COLO668 (cell line): ENCODE data around the gene KRTAP5-11.
A peak's percentile ranks its signal among the peaks of the same experiment; 100 is the strongest.
"Not testable (repeated sequence)": the region's sequence is repeated elsewhere in the genome, so short reads cannot be mapped to it uniquely, and the experiment has no call there.

Source experiments
- DNase-seq: peaks from one replicate; lab custom pipeline; 2025; ENCODE audit not compliant: unreplicated experiment; lab: John Stamatoyannopoulos, UW

The KRTAP5-11 gene

GRCh38 chr11:71581826-71582225 lies 849 bp downstream of the KRTAP5-11 start:
- DNase-seq = no peak

- DNase-seq = peak; percentile 18
These were observed 2.3 kb downstream of the KRTAP5-11 start for GRCh38 chr11:71580057-71581003.

DNA sequence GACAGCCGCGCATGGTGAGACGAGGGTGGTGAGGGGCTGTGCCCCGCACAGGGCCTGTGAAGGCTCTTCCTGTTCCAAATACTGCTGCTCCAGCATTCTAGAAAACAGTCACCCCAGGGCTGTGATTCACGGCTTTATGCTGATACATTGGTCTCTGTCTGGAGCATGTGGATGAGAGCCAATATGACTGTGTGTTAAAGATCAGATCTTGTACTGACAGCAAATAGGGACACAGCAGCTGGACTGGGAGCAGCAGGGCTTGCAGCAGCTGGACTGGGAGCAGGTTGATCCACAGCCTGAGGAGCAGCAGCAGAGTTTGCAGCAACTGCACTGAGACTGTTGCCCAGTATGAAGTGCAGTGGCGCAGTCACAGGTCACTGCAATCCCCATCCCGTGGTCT lies 3.2 kb downstream of the KRTAP5-11 start:
- not testable (repeated sequence) for DNase-seq

GRCh38 chr11:71577469-71578004 lies 5.1 kb downstream of the KRTAP5-11 start:
- no peak for DNase-seq

DNA sequence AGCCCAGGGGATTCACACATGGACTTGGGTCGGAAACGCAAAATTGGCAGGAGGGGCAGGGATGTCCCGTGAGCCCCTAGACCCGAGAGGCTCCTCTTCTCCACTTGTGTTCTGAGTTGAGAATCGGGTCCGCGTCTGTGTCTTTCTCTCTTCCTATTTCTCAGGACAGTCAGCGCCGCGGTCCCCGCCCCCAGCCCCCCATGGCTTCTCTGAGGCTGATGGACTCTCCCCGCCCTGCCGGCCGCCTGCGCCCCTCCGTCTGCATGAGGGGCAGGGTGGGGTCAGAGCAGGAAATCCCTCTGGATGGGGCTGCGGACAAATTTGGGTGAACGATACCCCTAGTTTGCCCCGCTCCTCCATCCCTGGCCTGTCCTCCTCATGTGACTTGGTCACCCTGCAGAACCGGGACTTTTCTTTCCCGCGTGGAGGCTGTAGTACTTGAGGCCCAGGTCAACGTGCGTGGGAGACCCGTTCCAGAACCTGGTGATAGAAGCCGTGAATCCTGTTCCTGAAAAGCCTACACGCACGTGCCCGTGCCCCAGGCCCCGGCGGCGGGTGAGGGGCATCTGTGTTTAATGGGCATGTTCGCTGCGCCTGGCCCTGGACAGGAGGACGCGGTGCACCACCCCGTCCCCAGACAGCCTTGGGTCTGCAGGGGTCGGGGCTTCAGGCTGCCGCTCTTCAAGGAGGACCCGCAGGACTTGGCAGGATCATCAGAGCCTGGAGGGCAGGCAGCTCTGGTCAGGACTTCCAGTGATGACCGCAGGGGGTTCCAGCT lies 5.8 kb downstream of the KRTAP5-11 start:
- DNase-seq = not testable (repeated sequence)

DNA sequence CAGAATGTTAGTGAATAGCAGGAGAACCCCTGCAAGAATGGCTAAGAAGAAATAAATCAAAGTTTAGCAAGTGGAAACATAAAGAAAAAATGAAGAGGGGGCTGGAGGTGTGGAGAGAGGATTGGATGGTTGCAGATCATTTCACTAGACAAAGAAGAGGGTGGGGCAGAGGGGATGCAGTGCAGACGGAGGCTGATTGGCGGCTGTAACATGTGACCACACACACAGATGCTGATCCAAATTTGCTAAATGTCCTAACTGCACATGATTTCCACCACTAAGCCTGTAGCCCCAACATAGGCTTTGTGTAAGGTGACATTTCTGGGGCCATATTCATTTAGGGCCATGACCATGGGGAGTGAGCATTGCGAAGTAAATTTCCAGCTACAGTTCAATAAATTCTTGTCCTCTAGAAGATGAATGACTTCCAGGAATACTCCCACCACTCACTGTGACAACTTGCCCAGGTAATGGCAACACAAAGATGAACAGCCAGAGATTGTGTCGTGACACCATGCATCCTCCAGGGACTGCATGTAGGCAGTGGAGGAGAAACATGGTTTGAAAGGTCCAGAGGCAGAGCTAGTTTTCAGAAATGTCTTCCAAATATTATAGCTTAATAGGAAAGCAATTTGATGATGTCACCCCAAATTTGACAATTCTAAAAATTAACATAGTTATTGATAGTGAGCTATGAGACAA lies 6.8 kb downstream of the KRTAP5-11 start:
- DNase-seq = no peak

- DNase-seq = no peak
These were observed 8.3 kb downstream of the KRTAP5-11 start for GRCh38 chr11:71574418-71574817.

- DNase-seq = no peak
These were observed 9.9 kb downstream of the KRTAP5-11 start for GRCh38 chr11:71572811-71573210.

DNA sequence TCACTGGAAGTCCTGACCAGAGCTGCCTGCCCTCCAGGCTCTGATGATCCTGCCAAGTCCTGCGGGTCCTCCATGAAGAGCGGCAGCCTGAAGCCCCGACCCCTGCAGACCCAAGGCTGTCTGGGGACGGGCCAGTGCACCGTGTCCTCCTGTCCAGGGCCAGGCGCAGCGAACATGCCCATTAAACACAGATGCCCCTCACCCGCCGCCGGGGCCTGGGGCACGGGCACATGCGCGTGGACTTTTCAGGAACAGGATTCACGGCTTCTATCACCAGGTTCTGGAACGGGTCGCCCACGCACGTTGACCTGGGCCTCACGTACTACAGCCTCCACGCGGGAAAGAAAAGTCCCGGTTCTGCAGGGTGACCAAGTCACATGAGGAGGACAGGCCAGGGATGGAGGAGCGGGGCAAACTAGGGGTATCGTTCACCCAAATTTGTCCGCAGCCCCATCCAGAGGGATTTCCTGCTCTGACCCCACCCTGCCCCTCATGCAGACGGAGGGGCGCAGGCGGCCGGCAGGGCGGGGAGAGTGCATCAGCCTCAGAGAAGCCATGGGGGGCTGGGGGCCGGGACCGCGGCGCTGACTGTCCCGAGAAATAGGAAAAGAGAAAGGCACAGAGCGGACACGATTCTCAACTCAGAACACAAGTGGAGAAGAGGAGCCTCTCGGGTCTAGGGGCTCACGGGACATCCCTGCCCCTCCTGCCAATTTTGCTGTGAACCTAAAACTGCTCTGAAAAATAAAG lies 11.4 kb downstream of the KRTAP5-11 start:
- DNase-seq = not testable (repeated sequence)

- no peak for DNase-seq
These were observed 13.8 kb downstream of the KRTAP5-11 start for GRCh38 chr11:71568704-71569349.

DNA sequence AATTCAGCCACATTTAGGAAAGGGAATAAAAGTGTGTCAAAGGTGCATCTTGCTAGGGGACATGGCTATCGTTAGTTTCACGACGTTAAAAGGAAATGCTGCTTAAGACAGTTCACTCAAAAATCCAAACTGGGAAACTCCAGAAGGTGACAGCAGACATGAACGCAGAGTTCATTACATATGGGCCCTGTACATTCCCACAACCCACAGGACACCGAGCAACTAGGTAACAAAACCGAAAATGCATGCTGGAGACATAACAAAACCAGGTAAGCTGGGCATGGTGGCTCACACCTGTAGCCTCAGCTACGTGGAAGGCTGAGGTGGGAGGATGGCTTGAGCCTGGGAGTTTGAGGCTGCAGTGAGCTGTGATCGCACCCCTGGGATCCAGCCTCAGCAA lies 15.0 kb downstream of the KRTAP5-11 start:
- not testable (repeated sequence) for DNase-seq

GRCh38 chr11:71566626-71567599 lies 15.8 kb downstream of the KRTAP5-11 start:
- DNase-seq = not testable (repeated sequence)

DNA sequence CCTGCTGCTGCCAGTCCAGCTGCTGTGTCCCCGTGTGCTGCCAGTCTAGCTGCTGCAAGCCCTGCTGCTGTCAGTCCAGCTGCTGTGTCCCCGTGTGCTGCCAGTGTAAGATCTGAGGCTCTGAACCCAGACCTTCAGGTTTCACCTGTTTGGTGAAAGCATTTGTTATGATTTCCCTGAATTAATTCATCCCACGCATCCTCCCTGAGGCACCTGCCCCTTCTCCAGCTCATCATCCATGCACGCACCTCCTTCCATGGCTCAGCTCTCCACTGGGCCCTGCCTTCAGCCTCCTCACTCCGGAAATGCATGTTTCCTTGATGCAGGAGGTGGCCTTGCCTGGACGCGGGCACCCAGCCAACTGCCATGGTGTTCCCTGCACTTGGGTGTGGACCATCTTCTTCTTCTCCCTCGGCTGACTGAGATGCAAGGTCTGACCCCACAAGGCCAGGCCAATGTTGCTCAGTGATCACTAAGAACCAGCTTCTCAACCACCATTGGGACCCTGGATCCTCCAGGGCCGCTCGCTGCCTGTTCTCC lies 16.5 kb downstream of the KRTAP5-11 start:
- DNase-seq = no peak

GRCh38 chr11:71565263-71565662 lies 17.4 kb downstream of the KRTAP5-11 start, which contains the start of gene KRTAP5-10:
Gene KRTAP5-10 (plus strand): TSS chr11:71565563. CDS start chr11:71565588, 25 bp downstream.
- DNase-seq = no peak

- DNase-seq = no peak
These were observed 18.2 kb downstream of the KRTAP5-11 start for GRCh38 chr11:71564430-71564829.

- no peak for DNase-seq
These were observed 19.3 kb downstream of the KRTAP5-11 start for GRCh38 chr11:71563406-71563805.

GRCh38 chr11:71562120-71562519 lies 20.6 kb downstream of the KRTAP5-11 start:
- DNase-seq = no peak

GRCh38 chr11:71558996-71559395 lies 23.7 kb downstream of the KRTAP5-11 start:
- no peak for DNase-seq
